GM12878 (cell line): Measurements from ENCODE around the gene PARP8. TPM values are rescaled to one million over a fixed set of nuclear protein-coding genes. Genes with fewer than 3 reads are reported as not detected.

Experiments used
- ATAC-seq: fragments of 200-7000 bp; cut with Tn5 transposase; 3 replicates; pipeline ENCODE4 v1.9.1; 2020; ENCODE audit warnings: mild to moderate bottlenecking, moderate library complexity
- BruUV-seq: library from RNA; stranded (reverse); fragments of 400-500 nt; replicated peaks from 2 replicates; lab custom pipeline; 2021; lab: Mats Ljungman, UMichigan
- CTCF ChIA-PET: fragments of 300-600 bp; sonication (Branson Sonifier 250); formaldehyde crosslinking; extraction: SDS; loops from one replicate; lab custom pipeline; 2021; ENCODE audit warnings: inconsistent platforms; lab: Yijun Ruan, JAX
- POLR2A ChIA-PET: fragments of 350-600 bp; formaldehyde crosslinking; extraction: SDS; loops from one replicate; lab custom pipeline; 2021; ENCODE audit warnings: inconsistent platforms; lab: Charles Lee
- RAD21 ChIA-PET: fragments of 300-600 bp; sonication (Branson Sonifier 250); formaldehyde crosslinking; loops from one replicate; lab custom pipeline; 2023; ENCODE audit warnings: antibody characterized with exemption; ENCODE audit not compliant: unreplicated experiment; lab: Charles Lee
- SMC1A ChIA-PET: fragments of 300-600 bp; sonication (Branson Sonifier 250); formaldehyde crosslinking; loops from one replicate; lab custom pipeline; 2023; ENCODE audit not compliant: unreplicated experiment, uncharacterized antibody; lab: Charles Lee
- DNase-seq: peaks from one replicate; pipeline ENCODE4 v3.0.0-alpha.2; 2011; ENCODE audit warnings: low read depth, low spot score
- FAIRE-seq: peaks from 3 replicates; lab custom pipeline; 2011; peaks lifted over from hg19 to GRCh38; lab: Jason Lieb, UNC
- H2AFZ ChIP-seq: 2 replicates; pipeline ENCODE4 v1.6.0; 2011; ENCODE audit warnings: low read depth, low read length, control low read depth; ENCODE audit not compliant: control insufficient read depth
- H3K27ac ChIP-seq: 2 replicates; pipeline ENCODE4 v1.5.1; 2011; ENCODE audit warnings: control low read depth; ENCODE audit not compliant: control insufficient read depth, insufficient read depth
- H3K27me3 ChIP-seq, 2 experiments: replicated peaks in 1 of 2; 2 replicates each; pipeline versions ENCODE4 v1.6.0 to v1.6.1; 2011; ENCODE audit warnings: low read length in 1 of 2; ENCODE audit not compliant: control insufficient read depth in 2 of 2, insufficient read depth in 2 of 2
- H3K36me3 ChIP-seq, 2 experiments: 2 replicates each; pipeline ENCODE4 v1.5.1; 2011; ENCODE audit warnings: low read length in 1 of 2; ENCODE audit not compliant: control insufficient read depth in 2 of 2, insufficient read depth in 2 of 2
- H3K4me1 ChIP-seq: 2 replicates; pipeline ENCODE4 v1.6.1; 2011; ENCODE audit warnings: mild to moderate bottlenecking, low read length, moderate library complexity, mixed read lengths; ENCODE audit not compliant: control insufficient read depth, insufficient read depth
- H3K4me2 ChIP-seq: 2 replicates; pipeline ENCODE4 v1.6.0; 2011; ENCODE audit warnings: control low read depth; ENCODE audit not compliant: control insufficient read depth, insufficient read depth
- H3K4me3 ChIP-seq: fragments of 200-600 bp; sonication (generic); 2 replicates; pipeline ENCODE4 v1.5.1; 2016
- H3K79me2 ChIP-seq: 2 replicates; pipeline ENCODE4 v1.6.0; 2011; ENCODE audit warnings: low read length; ENCODE audit not compliant: control insufficient read depth, insufficient read depth
- H3K9ac ChIP-seq: 2 replicates; pipeline ENCODE4 v1.8.0; 2011; ENCODE audit warnings: low read length, control low read depth, mixed read lengths; ENCODE audit not compliant: control insufficient read depth, insufficient read depth
- H3K9me3 ChIP-seq: replicated peaks from 3 replicates; pipeline ENCODE4 v1.5.1; 2011; ENCODE audit warnings: mild to moderate bottlenecking, low read length; ENCODE audit not compliant: control insufficient read depth, insufficient read depth
- H4K20me1 ChIP-seq: 2 replicates; pipeline ENCODE4 v1.6.0; 2011; ENCODE audit not compliant: control insufficient read depth, insufficient read depth
- ELK1 ChIP-seq: IDR thresholded peaks from 2 replicates; pipeline ENCODE4 v1.6.1; 2012; ENCODE audit warnings: low read depth, low read length, improper control_type of control experiment
- FOXM1 ChIP-seq: IDR thresholded peaks from 2 replicates; pipeline ENCODE4 v1.6.1; 2012; ENCODE audit warnings: low read depth, mild to moderate bottlenecking, inconsistent platforms, low read length, moderate library complexity
- KDM1A ChIP-seq: fragments of 200-600 bp; sonication (generic); IDR thresholded peaks from 2 replicates; pipeline ENCODE4 v1.6.1; 2016; ENCODE audit warnings: borderline replicate concordance
- POLR2AphosphoS2 ChIP-seq: IDR thresholded peaks from 2 replicates; pipeline ENCODE4 v1.6.1; 2011; ENCODE audit warnings: low read depth, mild to moderate bottlenecking, low read length, improper control_type of control experiment, moderate library complexity
- RAD21 ChIP-seq: IDR thresholded peaks from 2 replicates; pipeline ENCODE4 v1.6.1; 2011; ENCODE audit warnings: mild to moderate bottlenecking, low read depth, low read length, moderate library complexity; ENCODE audit not compliant: insufficient read depth
- RAD51 ChIP-seq: fragments of 450-650 bp; IDR thresholded peaks from 2 replicates; pipeline ENCODE4 v1.6.1; 2016; ENCODE audit warnings: moderate library complexity, mild to moderate bottlenecking, inconsistent platforms
- SRF ChIP-seq, 2 experiments: IDR thresholded peaks; 2 replicates each; pipeline ENCODE4 v1.6.1; 2011; ENCODE audit warnings: low read depth in 2 of 2, low read length in 2 of 2, mild to moderate bottlenecking in 1 of 2, moderate library complexity in 1 of 2
- WGBS: methylation state at CpG from one replicate; pipeline ENCODE4 v1.1.6; 2016; ENCODE audit warnings: low lambda C conversion rate; ENCODE audit not compliant: insufficient replicate concordance, insufficient coverage; ENCODE audit errors: missing lambda C conversion rate; 5-methylcytosine and 5-hydroxymethylcytosine counted together
- in situ Hi-C: fragments of 300-500 bp; cut with MboI; formaldehyde crosslinking; loops from 9 replicates; pipeline ENCODE4 v1.14.3; 2018; ENCODE audit warnings: mixed read lengths
- intact Hi-C: fragments of 100-400 bp; cut with micrococcal nuclease; formaldehyde crosslinking; loops from one replicate; pipeline ENCODE4 v1.14.2; 2022; ENCODE audit not compliant: unreplicated experiment
- polyA plus RNA-seq, 11 experiments: library from polyadenylated mRNA; depleted of rRNA in 4 of 11; unstranded in 6 of 11; stranded (reverse) in 5 of 11; fragments of >200 nt; fragmentation: Nextera tagmentation in 4 of 11; fragmentation: Illumina TruSeq in 1 of 11; extraction: Ambion mirVana in 4 of 11; extraction: Trizol in 1 of 11; gene quantifications; 1 replicate in 1 of 11; 2 replicates in 10 of 11; pipeline versions ENCODE4 v1.2.1 to v1.2.3, GENCODE V29; 2011 to 2016; ENCODE audit warnings: inconsistent platforms in 2 of 11, missing spikeins in 2 of 11, low read depth in 1 of 11
- total RNA-seq, 4 experiments: library from RNA; depleted of rRNA in 3 of 4; stranded (reverse); fragments of >200 nt in 3 of 4; fragmentation: Illumina TruSeq in 1 of 4; extraction: Trizol in 1 of 4; gene quantifications; 2 replicates each; pipeline versions ENCODE4 v1.2.1 to v1.2.3, GENCODE V29; 2013 to 2021
- TF ChIP-seq, protein P1 (sequence below): fragments of 450-650 bp; conservative IDR thresholded peaks from 2 replicates; pipeline ENCODE4 v1.6.1; 2017; ENCODE audit warnings: mild to moderate bottlenecking, moderate library complexity

PARP8 gene
- total and polyA plus RNA-seq, 10 of the 15 experiments (the other 5 are each of a cell fraction or from before 2014, with no cell fraction given) = 9.1 to 65.2 (median 20.6) TPM

- no TSS peak for BruUV-seq
- no peak for ATAC-seq
- no peak overlapping the region for H3K4me2 ChIP-seq
- no peak overlapping the region for H3K9ac ChIP-seq
- DNase-seq = no peak
- H2AFZ ChIP-seq = no peak overlapping the region
- no peaks in the 10 kb centered on the region for H4K20me1 ChIP-seq
- ChIA-PET RAD21 (no interaction called here), SMC1A (no interaction called here), CTCF (no interaction called here), POLR2A (no interaction called here)
- H3K27ac ChIP-seq = no peak overlapping the region
- H3K4me3 ChIP-seq = no peak overlapping the region
- no peaks in the 10 kb centered on the region for H3K9me3 ChIP-seq
- TF ChIP-seq RAD51 (no peak), FOXM1 (no peak), KDM1A (no peak), SRF (IDR thresholded peaks at IDR 0.05; ENCODE audit: low read depth in 2 of 2, low read length in 2 of 2) (no peak), POLR2AphosphoS2 (no peak), ELK1 (no peak), RAD21 (no peak)
- TF ChIP-seq, protein P1, sequence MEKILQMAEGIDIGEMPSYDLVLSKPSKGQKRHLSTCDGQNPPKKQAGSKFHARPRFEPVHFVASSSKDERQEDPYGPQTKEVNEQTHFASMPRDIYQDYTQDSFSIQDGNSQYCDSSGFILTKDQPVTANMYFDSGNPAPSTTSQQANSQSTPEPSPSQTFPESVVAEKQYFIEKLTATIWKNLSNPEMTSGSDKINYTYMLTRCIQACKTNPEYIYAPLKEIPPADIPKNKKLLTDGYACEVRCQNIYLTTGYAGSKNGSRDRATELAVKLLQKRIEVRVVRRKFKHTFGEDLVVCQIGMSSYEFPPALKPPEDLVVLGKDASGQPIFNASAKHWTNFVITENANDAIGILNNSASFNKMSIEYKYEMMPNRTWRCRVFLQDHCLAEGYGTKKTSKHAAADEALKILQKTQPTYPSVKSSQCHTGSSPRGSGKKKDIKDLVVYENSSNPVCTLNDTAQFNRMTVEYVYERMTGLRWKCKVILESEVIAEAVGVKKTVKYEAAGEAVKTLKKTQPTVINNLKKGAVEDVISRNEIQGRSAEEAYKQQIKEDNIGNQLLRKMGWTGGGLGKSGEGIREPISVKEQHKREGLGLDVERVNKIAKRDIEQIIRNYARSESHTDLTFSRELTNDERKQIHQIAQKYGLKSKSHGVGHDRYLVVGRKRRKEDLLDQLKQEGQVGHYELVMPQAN = no peak
- H3K79me2 ChIP-seq = no peaks in the 10 kb centered on the region
- FAIRE-seq = no peak
- H3K36me3 ChIP-seq = no peaks in the 10 kb centered on the region
- in situ Hi-C loops (no loop called here), intact Hi-C loops (no loop called here)
- no peaks in the 10 kb centered on the region for H3K4me1 ChIP-seq
- no peaks in the 10 kb centered on the region for H3K27me3 ChIP-seq
- WGBS = 0% methylated on average over 3 of the region's 3 CpGs
Observed at GRCh38 chr5:50881407-50881806, 215.0 kb downstream of the PARP8 start.
